Sigmoid colon (tissue), 7 donors: ENCODE results near the gene LPP. TPM values are rescaled to one million over a fixed set of nuclear protein-coding genes. Genes with fewer than 3 reads are reported as not detected.
A peak's percentile ranks its signal among the peaks of the same experiment; 100 is the strongest.

ENCODE experiments used
- DNase-seq: peaks from one replicate; pipeline ENCODE4 v3.0.0-alpha.2; 2019
- H3K27ac ChIP-seq, 4 donors: fragments of 200-600 bp; sonication (generic); one replicate each; pipeline ENCODE4 v1.5.1; 2016 to 2019; ENCODE audit warnings: mild to moderate bottlenecking in 1 of 4
- H3K27me3 ChIP-seq, 3 donors: fragments of 200-600 bp; sonication (generic); one replicate each; pipeline ENCODE4 v1.5.1; 2019; ENCODE audit warnings: mild to moderate bottlenecking in 1 of 3
- H3K36me3 ChIP-seq, 4 donors: fragments of 200-600 bp; sonication (generic); one replicate each; pipeline ENCODE4 v1.5.1; 2016 to 2019
- H3K4me1 ChIP-seq, 4 donors: fragments of 200-600 bp; sonication (generic); one replicate each; pipeline ENCODE4 v1.5.1; 2017 to 2019
- H3K4me3 ChIP-seq, 4 donors: fragments of 200-600 bp; sonication (generic); one replicate each; pipeline ENCODE4 v1.5.1; 2017 to 2019; ENCODE audit warnings: mild to moderate bottlenecking in 2 of 4, moderate library complexity in 1 of 4
- H3K9me3 ChIP-seq, 4 donors: fragments of 200-600 bp in 3 of 4; sonication (generic) in 3 of 4; one replicate each; pipeline versions ENCODE4 v1.5.1 to v1.6.1; 2013 to 2019
- CTCF ChIP-seq, 4 experiments: fragments of 450-650 bp in 3 of 4; fragments of 200-600 bp in 1 of 4; IDR thresholded peaks; one replicate each; pipeline ENCODE4 v1.5.1; 2016 to 2019; ENCODE audit warnings: antibody characterized with exemption in 4 of 4, mild to moderate bottlenecking in 3 of 4, moderate library complexity in 2 of 4
- EP300 ChIP-seq, 4 donors: sonication (generic); formaldehyde crosslinking; IDR thresholded peaks; one replicate each; pipeline ENCODE4 v1.6.1; 2017; ENCODE audit warnings: antibody characterized with exemption in 4 of 4
- POLR2A ChIP-seq, 2 donors: fragments of 450-650 bp; IDR thresholded peaks; one replicate each; pipeline ENCODE4 v1.6.1; 2016; ENCODE audit warnings: antibody characterized with exemption in 2 of 2, mild to moderate bottlenecking in 2 of 2, moderate library complexity in 2 of 2
- POLR2AphosphoS5 ChIP-seq, 4 donors: sonication (generic); formaldehyde crosslinking; IDR thresholded peaks; one replicate each; pipeline ENCODE4 v1.6.1; 2017; ENCODE audit warnings: antibody characterized with exemption in 4 of 4
- WGBS, 2 donors: extraction: QIAGEN DNeasy Blood & Tissue Kit; methylation state at CpG; one replicate each; pipeline ENCODE4 v1.1.7; 2013; 5-methylcytosine and 5-hydroxymethylcytosine counted together
- intact Hi-C: fragments of 100-400 bp; cut with DNase I; formaldehyde crosslinking; loops from one replicate; pipeline ENCODE4 v1.15.1; 2023
- polyA plus RNA-seq, 3 donors: library from polyadenylated mRNA; stranded (reverse); fragments of 200-250 nt; gene quantifications; one replicate each; pipeline ENCODE4 v1.2.3, GENCODE V29; 2013
- total RNA-seq, 4 donors: library from RNA; depleted of rRNA; stranded (reverse); fragments of >200 nt; gene quantifications; one replicate each; pipeline ENCODE4 v1.1.0, GENCODE V29; 2016
- donor health status: healthy with polysubstance abuse.
- donor health status: Bipolar disorder and iron deficiency.
- donor health status: healthy.

Gene LPP
- total and polyA plus RNA-seq, 7 donors, result 5.3 to 1,773 (median 824) TPM

- Histone ChIP-seq H3K36me3 (no peaks in the 10 kb centered on the region), H3K4me1 (peaks cover 0 to 87% (median 68%) of the 10 kb centered on the region in 4 donors), H3K9me3 (no peaks in the 10 kb centered on the region), H3K4me3 (no peak overlapping the region), H3K27me3 (no peaks in the 10 kb centered on the region), H3K27ac (peak overlapping the region in 3 of 4 donors; percentile 35 to 94 (median 87))
- TF ChIP-seq CTCF (IDR thresholded peaks at IDR 0.05) (no peak), POLR2AphosphoS5 (IDR thresholded peaks at IDR 0.05) (no peak), EP300 (IDR thresholded peaks at IDR 0.05) (no peak), POLR2A (IDR thresholded peaks at IDR 0.05) (no peak)
- intact Hi-C loops, result no loop called here
- no peak for DNase-seq
- 44 to 68% methylated on average over 1 of the region's 1 CpG for WGBS, 2 donors
Measured at GRCh38 chr3:188304501-188304900, 150.5 kb downstream of the LPP start.

- TF ChIP-seq POLR2AphosphoS5 (IDR thresholded peaks at IDR 0.05), result no peak
- TF ChIP-seq EP300 (IDR thresholded peaks at IDR 0.05), result no peak
- TF ChIP-seq POLR2A (IDR thresholded peaks at IDR 0.05), result no peak
- no peak for TF ChIP-seq CTCF (IDR thresholded peaks at IDR 0.05)
- DNase-seq, result no peak
- H3K27ac ChIP-seq, result peak overlapping the region in 2 of 4 donors; percentile 87 to 94
- no peaks in the 10 kb centered on the region for H3K36me3 ChIP-seq
- no peaks in the 10 kb centered on the region for H3K27me3 ChIP-seq
- no peaks in the 10 kb centered on the region for H3K9me3 ChIP-seq
- intact Hi-C loops, result no loop called here
- 74 to 87% methylated on average over 2 of the region's 2 CpGs for WGBS, 2 donors
- peaks cover 0 to 87% (median 64%) of the 10 kb centered on the region in 4 donors for H3K4me1 ChIP-seq
- H3K4me3 ChIP-seq, result no peak overlapping the region
Measured at GRCh38 chr3:188305220-188305619, 151.3 kb downstream of the LPP start.

GRCh38 chr3:188306435-188307005 is 152.6 kb downstream of the LPP start:
- peak overlapping the region in 2 of 4 donors; percentile 87 to 94 for H3K27ac ChIP-seq
- H3K9me3 ChIP-seq, result no peaks in the 10 kb centered on the region
- H3K27me3 ChIP-seq, result no peaks in the 10 kb centered on the region
- intact Hi-C loops, result no loop called here
- peaks cover 0 to 76% (median 59%) of the 10 kb centered on the region in 4 donors for H3K4me1 ChIP-seq
- no peak for DNase-seq
- H3K4me3 ChIP-seq, result no peak overlapping the region
- TF ChIP-seq POLR2AphosphoS5 (IDR thresholded peaks at IDR 0.05) (peak in 1 of 4 donors; percentile 6), EP300 (IDR thresholded peaks at IDR 0.05) (no peak)
- no peaks in the 10 kb centered on the region for H3K36me3 ChIP-seq
- 70 to 74% methylated on average over 8 of the region's 8 CpGs for WGBS, 2 donors

- intact Hi-C loops, result no loop called here
- Histone ChIP-seq H3K9me3 (no peaks in the 10 kb centered on the region), H3K27me3 (no peaks in the 10 kb centered on the region), H3K36me3 (peaks cover 0 to 6% (median 0%) of the 10 kb centered on the region in 4 donors), H3K4me1 (peaks cover 0 to 45% (median 29%) of the 10 kb centered on the region in 4 donors), H3K27ac (peak overlapping the region in 3 of 4 donors; percentile 26 to 94 (median 87)), H3K4me3 (no peak overlapping the region)
- WGBS, 2 donors, result 74 to 81% methylated on average over 6 of the region's 6 CpGs
- TF ChIP-seq POLR2AphosphoS5 (IDR thresholded peaks at IDR 0.05), result no peak
- DNase-seq, result no peak
Measured at GRCh38 chr3:188309437-188310269, 155.7 kb downstream of the LPP start.

GRCh38 chr3:188310270-188310710 is 156.3 kb downstream of the LPP start:
- H3K4me3 ChIP-seq, result no peak overlapping the region
- H3K36me3 ChIP-seq, result peaks cover 0 to 6% (median 0%) of the 10 kb centered on the region in 4 donors
- intact Hi-C loops, result no loop called here
- no peaks in the 10 kb centered on the region for H3K9me3 ChIP-seq
- TF ChIP-seq EP300 (IDR thresholded peaks at IDR 0.05) (no peak), POLR2AphosphoS5 (IDR thresholded peaks at IDR 0.05) (no peak), POLR2A (IDR thresholded peaks at IDR 0.05) (no peak), CTCF (IDR thresholded peaks at IDR 0.05) (no peak)
- no peak for DNase-seq
- H3K27me3 ChIP-seq, result no peaks in the 10 kb centered on the region
- H3K4me1 ChIP-seq, result peaks cover 0 to 40% (median 25%) of the 10 kb centered on the region in 4 donors
- peak overlapping the region in 2 of 4 donors; percentile 87 to 94 for H3K27ac ChIP-seq
- 94 to 95% methylated on average over 2 of the region's 2 CpGs for WGBS, 2 donors
